Measurements from ENCODE around the gene ECSCR. TPM values are rescaled to one million over a fixed set of nuclear protein-coding genes. Genes with fewer than 3 reads are reported as not detected.

ECSCR gene
- total RNA-seq, 1 donor from 2014 or later: not detected

DNA sequence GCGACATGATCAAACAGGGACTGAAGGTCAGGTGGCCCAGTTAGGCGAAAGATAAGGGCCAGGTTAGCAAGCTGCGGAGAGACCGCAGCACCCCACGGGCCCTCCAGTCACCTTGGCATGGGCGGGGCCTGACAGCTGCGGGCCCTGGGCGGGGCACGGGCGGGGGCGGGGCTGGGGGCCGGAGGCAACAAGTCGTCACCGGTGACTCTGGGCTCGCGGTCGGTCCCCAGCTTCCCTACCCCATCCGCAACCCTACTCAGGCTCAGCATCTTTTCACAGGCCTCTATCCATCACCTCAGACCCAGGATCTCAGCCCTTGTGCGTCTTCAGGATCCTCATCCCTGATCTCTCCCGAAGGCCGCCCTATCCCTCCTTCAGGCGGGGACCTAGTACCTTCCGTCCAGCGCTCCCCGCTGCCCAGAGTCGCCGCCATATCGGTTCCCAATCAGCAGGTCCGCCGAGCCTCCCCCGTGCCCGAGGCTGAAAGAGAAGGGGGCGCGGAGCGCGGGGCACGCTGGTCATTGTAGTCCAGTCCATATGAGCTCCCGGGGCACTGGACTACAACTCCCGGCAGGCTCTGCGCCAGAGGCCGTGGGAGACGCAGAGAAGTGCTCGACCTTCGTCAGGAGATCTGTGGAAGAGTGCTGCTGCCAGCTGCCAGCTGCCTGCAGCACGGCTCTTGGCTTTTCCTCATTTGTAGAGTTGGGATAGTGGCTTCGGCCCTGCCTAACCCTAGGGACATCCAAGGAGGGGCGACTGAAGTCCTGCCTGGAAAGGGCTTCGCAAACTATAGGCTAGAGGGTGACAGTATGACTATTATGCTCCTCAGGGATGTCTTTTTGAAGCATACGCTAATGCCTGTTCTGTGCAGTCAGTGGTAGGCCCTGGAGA is 23.3 kb downstream of the ECSCR start, which contains the start of gene DNAJC18:
Gene DNAJC18, minus strand, starts transcription at position 513 of the 891 bp plus-strand sequence. Its CDS starts 80 bp downstream, at position 433.
- peak within 1 kb of the TSS; percentile 68 for H3K4me3 ChIP-seq (ENCODE audit: low read depth, low read length)
- no peaks in the 10 kb centered on the region for H3K36me3 ChIP-seq (ENCODE audit: control insufficient read depth, insufficient read depth, low read length)
- no peak for TF ChIP-seq CTCF (IDR thresholded peaks at IDR 0.05; ENCODE audit: insufficient read depth, low read length, poor library complexity, severe bottlenecking)
- DNase-seq (ENCODE audit: low read depth): no peak
- H3K27me3 ChIP-seq (ENCODE audit: control insufficient read depth, insufficient read depth, low read length): no peaks in the 10 kb centered on the region

DNA sequence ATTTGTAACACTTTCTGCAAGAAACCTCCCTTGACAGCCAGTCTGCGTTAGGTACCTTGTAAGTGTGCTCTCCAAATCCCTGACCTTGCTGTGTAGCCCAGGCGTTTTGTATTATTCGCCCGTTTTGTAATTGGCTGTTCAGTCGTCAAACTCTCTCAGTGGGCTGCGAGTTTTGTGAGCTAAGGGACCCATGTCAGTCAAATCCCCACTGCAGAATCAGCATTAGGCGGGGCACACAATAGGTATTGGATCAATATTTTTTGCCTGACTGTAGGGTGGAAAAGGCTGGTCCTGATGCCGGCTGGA is 23.9 kb downstream of the ECSCR start:
- no peak for TF ChIP-seq CTCF (IDR thresholded peaks at IDR 0.05; ENCODE audit: insufficient read depth, low read length, poor library complexity, severe bottlenecking)
- H3K36me3 ChIP-seq (ENCODE audit: control insufficient read depth, insufficient read depth, low read length): no peaks in the 10 kb centered on the region
- DNase-seq (ENCODE audit: low read depth): no peak
- peak overlapping the region; percentile 68 for H3K4me3 ChIP-seq (ENCODE audit: low read depth, low read length)
- no peaks in the 10 kb centered on the region for H3K27me3 ChIP-seq (ENCODE audit: control insufficient read depth, insufficient read depth, low read length)

- no peak overlapping the region for H3K4me3 ChIP-seq (ENCODE audit: low read depth, low read length)
- H3K27me3 ChIP-seq (ENCODE audit: control insufficient read depth, insufficient read depth, low read length): no peaks in the 10 kb centered on the region
- DNase-seq (ENCODE audit: low read depth): no peak
- no peak for TF ChIP-seq CTCF (IDR thresholded peaks at IDR 0.05; ENCODE audit: insufficient read depth, low read length, poor library complexity, severe bottlenecking)
- no peaks in the 10 kb centered on the region for H3K36me3 ChIP-seq (ENCODE audit: control insufficient read depth, insufficient read depth, low read length)
Observed at GRCh38 chr5:139435676-139436075, 26.9 kb downstream of the ECSCR start.

GRCh38 chr5:139431706-139432105 is 30.8 kb downstream of the ECSCR start:
- TF ChIP-seq CTCF (IDR thresholded peaks at IDR 0.05; ENCODE audit: insufficient read depth, low read length, poor library complexity, severe bottlenecking): no peak
- Histone ChIP-seq H3K4me3 (ENCODE audit: low read depth, low read length) (no peak overlapping the region), H3K27me3 (ENCODE audit: control insufficient read depth, insufficient read depth, low read length) (no peaks in the 10 kb centered on the region), H3K36me3 (ENCODE audit: control insufficient read depth, insufficient read depth, low read length) (no peaks in the 10 kb centered on the region)
- no peak for DNase-seq (ENCODE audit: low read depth)

GRCh38 chr5:139430015-139430414 is 32.5 kb downstream of the ECSCR start:
- no peaks in the 10 kb centered on the region for H3K27me3 ChIP-seq (ENCODE audit: control insufficient read depth, insufficient read depth, low read length)
- H3K4me3 ChIP-seq (ENCODE audit: low read depth, low read length): no peak overlapping the region
- TF ChIP-seq CTCF (IDR thresholded peaks at IDR 0.05; ENCODE audit: insufficient read depth, low read length, poor library complexity, severe bottlenecking): no peak
- no peak for DNase-seq (ENCODE audit: low read depth)
- H3K36me3 ChIP-seq (ENCODE audit: control insufficient read depth, insufficient read depth, low read length): no peaks in the 10 kb centered on the region

All from kidney epithelial cell (primary cell).